KG1 (cell line): ENCODE results near the gene SIM2.

Source experiments
- DNase-seq: peaks from one replicate; lab custom pipeline; 2025; lab: John Stamatoyannopoulos, UW

The SIM2 gene

DNA sequence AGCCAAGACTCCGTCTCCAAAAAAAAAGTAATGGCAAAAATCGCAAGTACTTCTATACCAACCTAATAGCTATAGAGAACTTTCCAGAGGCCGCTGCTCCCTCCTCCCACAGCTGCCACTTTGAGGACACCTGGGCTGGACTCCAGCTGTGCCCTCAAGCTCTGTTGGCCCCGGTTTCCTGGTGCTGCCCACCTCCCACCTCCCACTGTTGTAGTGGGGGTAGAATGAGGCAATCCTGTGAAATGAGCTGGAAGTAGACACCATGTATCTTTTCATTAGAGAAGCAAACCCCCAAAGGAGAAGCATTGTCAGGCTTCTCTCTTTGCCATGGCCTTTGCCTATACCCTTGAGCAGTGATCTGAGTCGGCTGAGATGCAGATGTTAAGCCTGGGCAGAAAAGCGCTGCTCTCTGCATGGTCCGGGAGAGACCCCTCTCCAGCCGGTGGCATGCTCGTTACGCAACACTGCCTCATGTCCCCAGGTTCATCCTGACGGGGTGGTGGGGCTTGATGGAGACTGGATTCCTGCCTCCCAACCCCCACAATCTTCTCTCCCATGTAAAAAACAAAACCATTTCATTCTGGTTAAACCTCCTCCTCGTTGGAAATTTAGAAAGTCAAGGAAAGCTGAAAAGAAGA lies 39.7 kb downstream of the SIM2 start:
- no peak for DNase-seq

DNA sequence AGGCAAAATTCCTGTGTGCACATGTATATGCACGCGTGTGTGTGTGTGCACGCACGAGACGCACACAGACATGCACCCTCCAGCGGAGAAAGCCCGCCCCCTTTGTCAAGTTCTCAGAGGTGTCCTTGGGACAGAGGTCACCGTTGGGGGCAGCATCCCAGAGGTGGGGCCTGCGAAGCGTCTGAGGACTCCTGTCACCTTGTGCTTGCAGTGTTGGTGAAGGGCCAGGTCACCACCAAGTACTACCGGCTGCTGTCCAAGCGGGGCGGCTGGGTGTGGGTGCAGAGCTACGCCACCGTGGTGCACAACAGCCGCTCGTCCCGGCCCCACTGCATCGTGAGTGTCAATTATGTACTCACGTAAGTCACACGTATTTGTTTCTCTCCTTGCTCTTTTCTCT lies 42.6 kb downstream of the SIM2 start:
- no peak for DNase-seq

DNA sequence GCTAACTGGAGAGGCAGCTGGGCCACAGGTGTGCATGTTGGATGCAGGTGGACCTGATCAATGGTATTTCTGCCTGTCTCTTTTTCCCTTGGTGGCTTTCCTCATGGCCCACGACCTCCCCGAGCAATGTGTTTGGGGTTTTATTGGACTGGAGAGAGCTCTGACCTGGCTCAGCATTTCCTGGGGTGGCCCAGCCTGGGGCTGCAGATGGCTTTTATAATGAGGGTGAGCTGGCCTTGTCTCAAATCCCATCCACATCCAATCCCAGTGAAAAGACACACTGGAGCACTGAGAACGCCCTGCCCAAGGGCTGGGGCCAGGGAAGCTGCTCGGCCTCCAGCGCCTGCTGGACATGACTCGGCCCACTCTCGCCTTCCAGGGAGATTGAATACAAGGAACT lies 44.1 kb downstream of the SIM2 start:
- DNase-seq, result no peak

DNA sequence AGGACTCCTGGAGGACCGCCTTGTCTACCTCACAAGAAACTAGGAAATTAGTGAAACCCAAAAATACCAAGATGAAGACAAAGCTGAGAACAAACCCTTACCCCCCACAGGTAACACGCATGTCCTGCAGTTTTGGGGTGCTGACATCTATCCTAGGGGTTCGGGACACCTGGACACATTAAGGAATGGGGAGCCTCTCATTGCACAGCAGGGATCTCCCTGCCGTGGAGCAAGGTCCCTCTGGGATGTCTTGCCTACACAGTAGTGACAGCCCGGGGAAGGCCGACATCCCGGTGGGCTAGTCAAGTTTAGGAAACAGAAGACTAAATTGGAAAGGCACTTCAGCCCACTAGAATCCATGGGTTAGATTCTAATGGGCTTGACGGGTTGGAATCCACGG lies 44.5 kb downstream of the SIM2 start:
- DNase-seq, result no peak

DNA sequence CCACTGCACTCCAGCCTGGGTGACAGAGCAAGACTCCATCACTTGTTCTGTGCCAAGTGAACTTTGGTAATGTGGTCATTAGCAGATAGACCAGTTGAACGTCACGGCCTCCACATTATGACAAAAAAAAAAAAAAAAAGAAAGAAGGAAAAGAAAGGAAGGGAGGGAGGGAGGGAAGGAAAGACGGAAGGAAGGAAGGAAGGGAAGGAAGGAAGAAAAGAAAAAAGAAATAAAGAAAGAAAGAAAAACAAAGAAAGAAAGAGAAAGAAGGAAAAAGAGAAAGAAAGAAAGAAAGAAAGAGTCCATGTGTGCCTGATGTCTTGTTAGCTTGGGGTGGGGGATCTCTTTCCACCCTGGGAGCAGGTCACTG lies 45.3 kb downstream of the SIM2 start:
- no peak for DNase-seq

DNA sequence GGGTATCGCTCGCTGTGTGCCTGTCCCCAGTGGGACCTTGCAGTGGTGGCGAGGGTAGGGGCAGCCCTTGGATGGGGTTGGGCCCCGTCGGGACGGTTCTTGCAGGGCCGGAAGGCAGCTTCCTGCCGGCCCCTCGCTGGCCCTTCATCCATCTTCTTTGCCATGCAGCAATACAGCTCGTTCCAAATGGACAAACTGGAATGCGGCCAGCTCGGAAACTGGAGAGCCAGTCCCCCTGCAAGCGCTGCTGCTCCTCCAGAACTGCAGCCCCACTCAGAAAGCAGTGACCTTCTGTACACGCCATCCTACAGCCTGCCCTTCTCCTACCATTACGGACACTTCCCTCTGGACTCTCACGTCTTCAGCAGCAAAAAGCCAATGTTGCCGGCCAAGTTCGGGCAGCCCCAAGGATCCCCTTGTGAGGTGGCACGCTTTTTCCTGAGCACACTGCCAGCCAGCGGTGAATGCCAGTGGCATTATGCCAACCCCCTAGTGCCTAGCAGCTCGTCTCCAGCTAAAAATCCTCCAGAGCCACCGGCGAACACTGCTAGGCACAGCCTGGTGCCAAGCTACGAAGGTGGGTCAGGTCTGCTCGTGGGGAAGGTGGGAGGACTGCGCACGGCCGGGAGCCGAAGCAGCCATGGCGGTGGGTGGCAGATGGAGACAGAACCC lies 45.8 kb downstream of the SIM2 start:
- no peak for DNase-seq

DNA sequence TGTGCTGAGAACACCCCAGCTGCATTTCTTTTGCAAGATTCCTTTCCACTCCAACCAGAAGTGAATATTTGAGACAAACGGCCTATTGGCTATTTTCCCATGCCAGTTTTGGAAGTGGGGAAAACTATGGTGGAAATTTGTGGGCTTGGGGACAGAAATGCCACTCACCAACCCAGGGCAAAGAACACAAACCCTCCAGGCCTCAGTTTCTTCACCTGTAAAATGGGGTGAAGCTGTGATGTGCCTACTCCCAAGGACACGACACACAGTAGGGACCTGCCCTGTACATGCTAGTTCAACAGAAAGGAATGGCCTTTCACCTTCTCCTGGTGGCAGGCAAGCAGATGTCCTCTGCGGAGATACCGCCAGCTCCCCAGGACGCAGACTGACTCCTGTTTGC lies 46.5 kb downstream of the SIM2 start:
- DNase-seq, result no peak

DNA sequence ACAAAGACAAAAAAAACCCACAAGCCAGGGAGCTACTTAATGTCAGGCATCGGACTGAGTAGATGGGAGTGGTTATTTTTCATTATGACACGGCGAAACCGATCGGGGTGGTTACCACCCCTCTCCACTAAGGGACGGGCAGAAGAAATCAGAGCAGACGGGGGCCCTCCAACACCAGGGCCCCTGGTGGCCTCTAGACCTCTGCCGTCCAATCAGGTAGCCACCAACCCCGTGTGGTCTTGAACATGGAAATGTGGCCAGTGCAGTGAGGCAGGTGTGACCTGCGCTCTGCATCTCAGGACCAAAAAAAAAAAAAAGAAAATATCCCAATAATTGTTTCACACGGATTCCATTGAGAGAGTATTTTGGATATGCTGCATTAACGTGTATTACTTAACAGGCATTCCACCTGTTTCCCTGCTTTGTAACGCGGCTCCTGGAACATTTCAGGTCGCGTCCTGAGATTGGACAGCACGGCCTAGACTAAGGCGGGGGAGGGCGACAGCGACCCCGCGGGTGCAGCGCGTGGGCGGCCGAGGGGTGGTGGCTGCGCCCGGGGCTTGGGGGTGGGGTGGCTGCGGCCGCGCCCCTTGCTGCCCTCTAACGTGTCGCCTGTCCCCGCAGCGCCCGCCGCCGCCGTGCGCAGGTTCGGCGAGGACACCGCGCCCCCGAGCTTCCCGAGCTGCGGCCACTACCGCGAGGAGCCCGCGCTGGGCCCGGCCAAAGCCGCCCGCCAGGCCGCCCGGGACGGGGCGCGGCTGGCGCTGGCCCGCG lies 48.3 kb downstream of the SIM2 start:
- DNase-seq, result no peak

DNA sequence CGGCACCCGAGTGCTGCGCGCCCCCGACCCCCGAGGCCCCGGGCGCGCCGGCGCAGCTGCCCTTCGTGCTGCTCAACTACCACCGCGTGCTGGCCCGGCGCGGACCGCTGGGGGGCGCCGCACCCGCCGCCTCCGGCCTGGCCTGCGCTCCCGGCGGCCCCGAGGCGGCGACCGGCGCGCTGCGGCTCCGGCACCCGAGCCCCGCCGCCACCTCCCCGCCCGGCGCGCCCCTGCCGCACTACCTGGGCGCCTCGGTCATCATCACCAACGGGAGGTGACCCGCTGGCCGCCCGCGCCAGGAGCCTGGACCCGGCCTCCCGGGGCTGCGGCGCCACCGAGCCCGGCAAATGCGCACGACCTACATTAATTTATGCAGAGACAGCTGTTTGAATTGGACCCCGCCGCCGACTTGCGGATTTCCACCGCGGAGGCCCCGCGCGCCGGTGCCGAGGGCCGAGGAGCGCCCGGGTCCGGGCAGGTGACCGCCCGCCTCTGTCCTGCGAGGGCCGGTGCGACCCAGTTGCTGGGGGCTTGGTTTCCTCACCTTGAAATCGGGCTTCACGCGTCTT lies 49.0 kb downstream of the SIM2 start:
- DNase-seq, result no peak

DNA sequence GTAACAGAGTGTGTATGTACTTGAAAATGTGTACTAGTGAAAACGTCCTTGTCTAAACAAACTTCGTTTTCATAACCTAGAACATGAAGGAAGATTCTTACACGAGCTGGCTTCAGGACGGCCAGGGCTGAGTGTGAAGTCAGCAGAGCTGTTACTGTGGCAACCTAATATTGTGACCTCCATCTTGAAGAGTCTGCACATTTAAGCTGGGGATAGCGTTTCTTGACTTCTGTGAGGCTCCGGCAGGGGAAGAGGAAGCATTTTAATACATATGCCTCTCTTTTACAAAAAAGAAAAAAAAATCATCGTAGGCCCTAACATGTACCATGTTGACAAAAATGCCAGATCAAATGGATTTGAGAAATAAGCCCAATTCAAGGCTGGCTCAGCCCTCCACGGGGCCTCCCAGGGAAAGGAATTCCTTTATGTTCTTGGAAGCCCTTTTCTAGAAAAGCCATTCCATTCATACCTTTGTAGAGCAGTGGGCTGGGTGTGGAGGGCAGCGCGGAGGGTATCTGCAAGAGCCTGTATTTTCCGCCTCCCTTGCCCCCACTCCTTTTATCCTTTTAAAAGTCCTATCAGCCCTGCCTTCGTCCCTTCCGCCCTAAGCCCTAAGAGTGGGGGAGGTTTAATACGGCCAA lies 51.1 kb downstream of the SIM2 start:
- DNase-seq, result no peak

DNA sequence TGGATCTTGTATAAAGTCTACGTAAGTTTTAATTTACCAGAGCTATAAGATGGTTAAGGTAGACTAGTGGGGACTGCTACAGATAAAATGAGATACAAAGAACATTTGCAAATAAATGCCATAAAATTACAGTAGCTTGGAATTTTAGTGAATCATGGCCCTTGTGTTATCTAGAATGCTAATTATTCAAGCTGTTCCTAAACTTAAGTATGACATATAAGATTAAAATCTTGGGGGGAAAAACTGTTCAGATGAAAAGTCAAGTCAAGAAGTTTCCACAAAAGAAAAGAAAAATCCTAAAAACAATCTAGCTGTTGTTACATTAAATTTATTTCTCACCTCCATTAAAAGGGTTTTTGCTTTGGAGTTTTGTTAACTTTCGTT lies 51.7 kb downstream of the SIM2 start:
- no peak for DNase-seq

DNA sequence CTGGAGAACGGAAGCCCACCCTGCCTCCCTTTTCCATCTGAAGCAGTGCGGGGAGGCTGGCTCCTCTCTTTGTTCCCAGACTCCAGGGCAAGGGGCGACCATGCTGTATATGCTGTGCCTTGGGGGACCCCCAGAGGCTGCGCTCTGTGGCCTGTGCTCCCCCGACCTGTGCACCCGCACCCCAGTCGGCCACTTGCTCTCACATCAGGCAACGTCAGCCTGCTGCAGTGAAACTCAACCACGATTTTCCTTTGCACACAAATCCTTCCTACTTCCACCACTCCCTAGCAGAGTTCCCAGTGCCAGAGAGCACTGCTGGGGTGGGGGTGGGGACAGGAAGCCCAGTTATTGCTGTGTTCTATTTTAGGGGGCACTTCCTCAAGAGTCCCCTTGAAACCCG lies 52.5 kb downstream of the SIM2 start:
- DNase-seq, result no peak

DNA sequence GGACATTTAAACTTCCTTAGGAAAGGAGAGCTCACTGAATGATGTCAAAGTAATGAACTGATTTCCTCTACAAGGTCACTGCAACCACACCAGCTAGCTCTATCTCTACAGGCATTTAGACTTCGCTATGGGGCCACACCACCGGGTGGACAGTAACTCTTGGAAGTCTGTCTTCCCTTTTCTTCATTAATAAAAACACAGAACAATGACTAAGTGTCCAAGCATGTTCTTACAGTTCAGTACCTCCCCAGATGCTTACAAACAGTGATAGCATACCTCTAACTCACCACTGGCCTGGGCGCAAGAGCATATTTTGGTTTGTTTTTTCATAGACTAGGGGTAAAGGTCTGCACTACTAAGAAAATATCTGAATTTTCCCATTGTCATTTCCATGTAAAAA lies 54.6 kb downstream of the SIM2 start:
- DNase-seq, result no peak

DNA sequence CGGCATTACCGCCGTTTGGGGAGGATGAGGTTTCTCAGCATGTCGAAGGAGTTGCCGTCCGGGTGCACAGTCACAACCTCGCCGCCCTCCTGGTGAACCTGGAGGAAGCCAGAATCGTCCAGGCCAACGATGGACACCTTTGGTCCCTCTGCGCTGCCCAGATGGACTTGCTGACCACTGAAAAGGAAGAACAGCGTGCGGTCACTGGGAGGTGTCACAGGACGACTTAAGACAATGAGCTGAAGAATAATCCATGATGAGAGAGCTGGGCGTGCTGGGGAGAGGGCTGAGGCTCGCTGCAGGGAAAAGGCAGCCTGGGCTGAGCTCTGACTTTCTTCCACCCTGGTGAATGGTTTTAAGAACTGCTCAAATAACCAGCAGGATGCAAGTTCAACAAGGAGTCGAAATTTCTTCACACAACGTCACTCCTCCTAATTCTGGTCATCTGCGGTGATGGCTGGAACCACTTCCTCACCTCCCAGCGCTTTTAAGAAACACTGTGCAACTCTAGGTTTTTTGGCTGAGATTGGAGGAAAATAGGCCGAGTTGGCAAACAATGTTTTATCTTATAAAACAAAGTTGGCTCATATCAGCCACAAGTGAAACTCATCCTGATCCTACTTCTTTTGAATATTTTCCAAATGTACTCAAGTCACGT lies 55.5 kb downstream of the SIM2 start:
- DNase-seq, result no peak

DNA sequence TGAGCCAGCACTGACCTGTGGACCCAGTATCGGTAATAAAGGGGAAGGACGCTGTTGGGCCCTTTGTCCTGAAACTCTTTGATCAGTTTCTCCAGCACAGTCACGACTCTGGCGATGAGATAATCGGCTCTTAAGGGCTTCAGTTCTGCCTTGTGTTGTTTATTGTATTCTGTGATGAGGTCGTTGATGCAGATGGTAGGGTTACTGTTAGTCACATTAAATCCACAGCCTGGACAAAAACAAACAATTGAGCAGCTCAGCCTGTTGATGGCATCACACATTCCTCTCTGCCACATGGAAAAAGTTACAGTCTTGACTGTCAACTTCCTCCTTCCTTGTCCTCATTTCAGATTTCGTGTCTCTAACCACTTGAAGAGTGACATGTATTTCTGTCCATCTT lies 57.6 kb downstream of the SIM2 start:
- DNase-seq, result no peak

DNA sequence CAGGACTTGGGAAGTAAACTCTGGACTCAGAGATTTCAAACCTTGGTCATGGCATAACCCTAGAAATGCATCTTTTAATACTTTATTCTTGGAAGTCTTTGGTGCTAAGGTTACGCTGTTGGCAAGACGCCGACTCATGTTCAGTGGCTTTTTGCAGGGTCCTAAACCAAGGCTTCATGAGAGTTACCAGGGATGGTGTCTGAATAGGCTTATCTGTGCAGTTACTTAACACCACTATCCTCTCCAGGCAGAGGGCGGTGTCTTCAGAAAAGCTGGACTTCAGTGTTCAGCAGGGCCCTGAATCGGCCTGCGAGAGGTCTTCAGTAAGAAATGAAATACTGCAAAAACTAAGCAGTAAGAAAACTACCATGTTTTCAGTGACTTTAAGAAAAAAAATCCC lies 58.3 kb downstream of the SIM2 start:
- DNase-seq, result no peak

DNA sequence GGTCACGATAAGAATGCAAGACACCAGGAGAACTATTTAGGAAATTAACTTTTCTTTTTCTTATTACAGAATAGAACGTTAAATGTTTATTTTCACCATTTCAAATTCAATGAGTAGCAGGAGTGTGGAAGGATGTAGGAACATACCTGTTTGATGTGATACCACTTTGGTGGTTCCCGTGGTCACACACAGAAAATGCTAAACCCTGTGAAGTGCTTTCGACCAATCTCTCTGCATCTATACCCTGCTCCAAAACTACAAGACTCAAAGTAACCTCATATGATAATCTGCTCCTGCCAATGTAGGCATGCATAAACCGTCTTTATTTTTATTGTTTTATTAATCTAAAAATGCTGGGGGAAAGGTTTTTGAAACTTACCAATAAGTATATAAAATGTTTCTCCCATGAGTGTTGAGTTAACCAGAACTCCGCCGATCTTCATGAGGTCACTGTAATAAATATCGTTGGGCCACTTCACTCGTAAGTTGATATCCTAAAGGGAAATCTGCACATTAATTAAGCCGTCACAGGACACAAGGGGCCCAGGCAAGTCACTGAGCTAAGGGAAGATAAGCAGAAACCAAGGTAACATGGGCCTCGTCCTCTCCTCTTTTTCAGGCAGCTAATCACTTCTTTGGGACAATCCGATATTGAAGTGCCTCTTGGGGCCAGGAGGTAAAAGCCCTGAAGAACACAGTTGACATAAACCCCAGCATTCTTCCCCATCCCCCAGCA lies 60.6 kb downstream of the SIM2 start:
- no peak for DNase-seq

DNA sequence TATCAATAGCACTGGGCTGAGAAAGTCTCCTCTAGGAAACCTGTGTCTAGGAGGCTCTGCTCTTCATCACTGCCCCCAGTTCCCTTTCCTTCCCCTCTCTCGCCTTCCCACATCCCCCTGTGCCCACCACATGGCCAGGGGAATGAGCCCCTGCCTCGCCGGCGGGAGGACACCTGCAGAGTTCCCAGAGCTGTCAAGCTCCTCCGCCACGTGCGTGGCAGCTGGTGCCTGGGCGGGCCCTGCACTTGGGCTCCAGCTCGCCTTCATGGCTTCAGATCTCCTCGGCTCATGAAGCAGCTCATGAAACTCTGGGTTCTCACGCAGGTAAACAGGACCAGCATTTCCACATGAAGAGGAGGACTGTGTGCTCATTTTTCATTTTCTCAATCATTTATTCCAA lies 62.8 kb downstream of the SIM2 start:
- no peak for DNase-seq

DNA sequence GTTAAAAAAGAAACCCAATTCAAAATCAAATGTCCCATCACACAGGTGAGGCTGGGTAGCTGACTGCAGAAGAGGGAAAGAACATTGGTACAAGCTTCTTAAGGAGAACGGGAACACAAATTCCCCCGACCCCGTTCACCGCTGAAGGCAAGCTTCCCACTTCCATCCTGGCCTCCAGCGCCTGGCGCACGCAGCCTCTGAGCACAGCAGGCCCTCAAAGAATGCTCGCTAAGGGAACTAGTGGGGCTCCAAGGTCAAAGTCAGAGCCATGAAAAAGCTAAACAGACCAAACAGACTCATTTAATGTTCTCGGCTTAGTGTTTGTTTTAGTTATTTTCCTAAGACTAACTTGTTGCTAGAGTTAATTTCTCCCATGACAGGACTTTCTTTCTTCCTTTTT lies 63.7 kb downstream of the SIM2 start:
- DNase-seq, result no peak

DNA sequence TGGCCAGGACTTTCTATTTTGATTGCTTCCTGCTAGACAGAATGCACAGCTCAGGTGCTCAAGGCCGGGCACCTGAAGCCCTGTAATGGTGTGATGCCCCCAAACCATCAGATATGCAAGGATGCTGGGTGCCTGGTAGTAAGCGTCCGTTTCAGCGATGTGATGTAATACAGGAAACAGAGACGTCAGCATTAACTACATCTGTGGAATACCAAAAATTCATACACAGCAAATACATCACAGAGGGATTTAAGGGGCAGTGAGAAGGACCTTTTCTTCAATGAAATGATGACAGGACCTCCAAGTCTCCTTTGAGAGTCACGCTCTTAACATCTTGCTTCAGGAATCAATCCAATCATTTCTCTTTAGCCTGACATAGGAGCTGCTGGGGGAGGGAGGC lies 64.4 kb downstream of the SIM2 start:
- no peak for DNase-seq

DNA sequence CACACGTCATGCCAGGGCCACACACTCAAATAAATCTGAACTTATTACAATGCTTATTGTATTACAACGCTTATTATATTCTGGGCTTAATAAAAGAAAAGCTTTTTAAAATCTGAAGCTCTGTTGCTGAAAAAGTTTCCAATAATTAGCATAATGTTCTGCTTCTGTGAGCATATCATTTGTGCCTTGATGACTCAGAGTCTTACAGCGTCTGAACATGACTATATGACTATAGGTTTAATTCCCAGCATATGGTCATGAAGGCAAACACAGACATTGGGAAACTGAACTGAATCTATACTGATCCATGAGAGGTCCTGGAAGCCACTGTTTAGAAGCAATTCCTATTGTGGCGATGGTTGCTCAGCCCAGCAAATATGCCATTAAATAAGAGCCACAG lies 66.3 kb downstream of the SIM2 start:
- DNase-seq, result no peak

DNA sequence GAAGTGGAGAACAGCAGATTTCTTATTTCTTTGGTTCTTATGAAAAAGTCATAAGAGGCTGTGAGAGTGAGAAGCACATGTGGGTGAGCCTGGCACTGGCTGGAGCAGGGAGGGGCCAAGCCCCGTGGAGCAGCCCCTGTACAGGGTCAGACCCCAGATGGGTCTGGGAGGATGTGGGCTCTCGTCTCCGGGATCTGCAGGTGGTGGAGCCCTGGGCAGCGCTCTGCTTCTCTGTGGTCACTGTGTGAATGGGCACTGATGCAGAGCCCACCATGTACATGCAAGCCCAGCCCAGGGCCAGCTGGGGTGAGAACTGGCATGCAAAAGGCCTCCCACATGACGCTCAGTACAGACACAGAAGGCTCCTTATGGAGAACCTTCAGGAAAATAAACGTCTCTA lies 67.6 kb downstream of the SIM2 start:
- DNase-seq, result no peak
